SHP77 treated with DMSO at 0.1 percent for 48 hours (cell line): ENCODE data around the gene ESPNL.

Source experiments
- DNase-seq: peaks from one replicate; lab custom pipeline; 2025; lab: John Stamatoyannopoulos, UW

Gene ESPNL

DNA sequence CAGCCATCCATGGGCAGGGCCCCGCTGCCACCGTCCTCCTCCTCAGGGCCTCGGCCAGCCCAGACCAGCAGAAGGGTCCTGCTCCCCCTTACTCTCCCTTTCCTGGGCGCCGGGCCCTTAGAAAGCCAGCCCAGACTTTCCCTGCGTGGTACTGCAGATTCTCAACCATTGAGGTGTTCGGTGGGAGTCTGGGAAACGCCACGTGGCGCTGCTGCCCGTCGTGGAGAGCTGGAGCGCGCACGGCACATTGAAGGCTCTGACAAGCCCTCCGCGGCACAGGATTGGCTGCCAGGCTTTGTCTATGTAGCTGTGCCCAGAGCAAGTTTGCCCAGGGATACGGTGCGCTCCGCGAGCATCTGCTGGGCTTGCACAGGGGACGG is 27.9 kb downstream of the ESPNL start:
- no peak for DNase-seq

DNA sequence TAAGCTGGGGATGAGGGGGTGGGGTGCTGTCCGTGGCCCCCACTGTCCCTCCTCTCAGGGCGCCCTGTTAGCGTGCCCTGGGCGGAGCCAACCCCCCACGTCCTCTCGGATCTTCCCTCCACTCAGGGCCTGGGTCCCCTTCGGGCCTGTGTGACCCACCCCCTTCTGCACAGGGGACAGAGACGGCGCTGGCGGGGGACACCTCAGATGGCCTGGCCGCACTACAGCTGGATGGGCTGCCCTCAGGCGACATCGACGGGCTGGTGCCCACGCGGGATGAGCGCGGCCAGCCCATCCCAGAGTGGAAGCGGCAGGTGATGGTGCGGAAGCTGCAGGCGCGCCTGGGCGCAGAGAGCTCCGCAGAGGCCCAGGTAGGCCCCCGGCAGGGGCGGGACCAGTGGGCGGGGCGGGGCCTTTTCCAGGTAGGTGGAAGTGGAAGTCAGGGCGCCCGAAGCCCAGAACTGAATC is 28.4 kb downstream of the ESPNL start:
- no peak for DNase-seq

DNA sequence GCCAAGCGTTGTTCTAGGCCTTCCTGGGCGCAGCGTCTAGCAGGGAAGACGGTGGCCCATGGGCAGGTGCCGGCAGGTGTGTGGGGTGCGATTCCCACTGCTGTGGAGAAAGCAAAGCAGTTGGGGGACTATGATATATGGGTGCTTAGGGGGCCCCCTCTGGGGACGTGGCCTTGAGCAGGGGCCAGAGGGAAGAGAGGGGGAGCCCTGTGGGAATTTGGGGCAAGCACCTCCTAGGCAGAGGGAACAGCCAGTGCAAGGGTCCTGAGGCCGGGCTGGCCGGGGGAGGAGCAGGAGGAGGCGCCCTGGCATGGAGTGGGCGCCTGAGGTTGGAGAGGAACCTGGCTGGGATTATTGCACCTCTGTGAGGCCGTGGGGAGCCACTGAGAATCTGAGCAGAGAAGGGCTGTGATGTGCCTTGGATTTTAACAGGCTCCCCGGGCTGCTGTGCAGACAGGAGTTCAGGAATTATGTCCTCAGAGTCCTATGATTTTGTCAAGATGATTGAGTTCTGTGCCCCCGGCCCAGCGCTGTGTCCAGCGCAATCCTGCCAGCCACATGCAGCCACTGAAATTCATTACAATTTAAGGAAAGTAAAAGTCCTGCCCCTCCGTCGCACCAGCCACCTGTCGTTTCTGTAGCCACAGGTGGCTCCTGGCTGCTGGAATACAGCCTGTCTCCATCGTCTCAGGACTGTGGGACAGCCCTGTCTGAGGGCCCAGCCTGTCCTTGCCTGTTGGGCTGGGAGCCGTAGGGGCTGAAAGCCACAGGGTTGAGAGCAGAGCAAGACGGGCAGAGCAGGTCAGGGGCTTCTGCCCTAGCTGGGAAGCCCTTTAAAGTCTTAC is 29.2 kb downstream of the ESPNL start:
- DNase-seq: no peak

DNA sequence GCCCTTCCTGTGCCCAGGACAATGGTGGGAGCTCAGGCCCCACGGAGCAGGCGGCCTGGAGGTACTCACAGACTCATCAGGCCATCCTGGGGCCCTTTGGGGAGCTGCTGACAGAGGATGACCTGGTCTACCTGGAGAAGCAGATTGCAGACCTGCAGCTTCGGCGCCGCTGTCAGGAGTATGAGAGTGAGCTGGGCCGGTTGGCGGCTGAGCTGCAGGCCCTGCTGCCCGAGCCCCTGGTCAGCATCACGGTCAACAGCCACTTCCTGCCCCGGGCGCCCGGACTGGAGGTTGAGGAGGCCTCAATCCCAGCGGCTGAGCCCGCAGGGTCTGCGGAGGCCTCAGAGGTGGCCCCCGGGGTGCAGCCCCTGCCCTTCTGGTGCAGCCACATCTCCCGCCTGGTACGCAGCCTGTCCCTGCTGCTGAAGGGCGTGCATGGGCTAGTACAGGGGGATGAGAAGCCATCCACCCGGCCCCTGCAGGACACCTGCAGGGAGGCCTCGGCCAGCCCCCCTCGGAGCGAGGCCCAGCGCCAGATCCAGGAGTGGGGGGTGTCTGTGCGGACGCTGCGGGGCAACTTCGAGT is 30.1 kb downstream of the ESPNL start:
- DNase-seq: no peak

DNA sequence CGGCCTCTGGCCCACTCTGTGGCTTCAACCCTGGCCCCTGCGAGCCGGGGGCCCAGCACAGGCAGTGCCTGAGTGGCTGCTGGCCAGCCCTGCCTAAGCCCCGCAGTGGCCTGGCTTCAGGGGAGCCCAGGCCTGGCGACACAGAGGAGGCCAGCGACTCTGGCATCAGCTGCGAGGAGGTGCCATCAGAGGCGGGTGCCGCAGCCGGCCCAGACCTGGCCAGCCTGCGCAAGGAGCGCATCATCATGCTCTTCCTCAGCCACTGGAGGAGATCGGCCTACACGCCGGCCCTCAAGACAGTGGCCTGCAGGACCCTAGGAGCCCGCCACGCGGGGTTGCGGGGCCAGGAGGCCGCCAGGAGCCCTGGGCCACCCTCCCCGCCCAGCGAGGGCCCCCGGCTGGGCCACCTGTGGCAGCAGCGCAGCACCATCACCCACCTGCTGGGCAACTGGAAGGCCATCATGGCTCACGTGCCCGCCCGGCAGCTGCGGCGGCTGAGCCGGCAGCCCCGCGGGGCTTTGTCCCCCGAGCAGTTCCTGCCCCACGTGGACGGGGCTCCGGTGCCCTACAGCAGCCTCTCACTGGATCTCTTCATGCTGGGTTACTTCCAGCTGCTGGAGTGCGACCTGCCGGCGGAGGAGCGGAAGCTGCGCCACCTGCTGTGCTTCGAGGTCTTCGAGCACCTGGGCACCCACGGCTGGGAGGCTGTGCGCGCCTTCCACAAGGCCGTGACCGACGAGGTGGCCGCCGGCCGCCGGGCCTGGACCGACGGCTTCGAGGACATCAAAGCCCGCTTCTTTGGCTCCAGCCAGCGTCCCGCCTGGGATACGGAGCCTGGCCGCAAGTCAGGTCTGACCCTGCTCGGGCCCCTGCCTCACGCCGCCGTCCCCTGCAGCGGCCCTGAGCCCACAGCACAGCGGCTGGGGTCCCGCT is 30.8 kb downstream of the ESPNL start:
- DNase-seq: no peak

DNA sequence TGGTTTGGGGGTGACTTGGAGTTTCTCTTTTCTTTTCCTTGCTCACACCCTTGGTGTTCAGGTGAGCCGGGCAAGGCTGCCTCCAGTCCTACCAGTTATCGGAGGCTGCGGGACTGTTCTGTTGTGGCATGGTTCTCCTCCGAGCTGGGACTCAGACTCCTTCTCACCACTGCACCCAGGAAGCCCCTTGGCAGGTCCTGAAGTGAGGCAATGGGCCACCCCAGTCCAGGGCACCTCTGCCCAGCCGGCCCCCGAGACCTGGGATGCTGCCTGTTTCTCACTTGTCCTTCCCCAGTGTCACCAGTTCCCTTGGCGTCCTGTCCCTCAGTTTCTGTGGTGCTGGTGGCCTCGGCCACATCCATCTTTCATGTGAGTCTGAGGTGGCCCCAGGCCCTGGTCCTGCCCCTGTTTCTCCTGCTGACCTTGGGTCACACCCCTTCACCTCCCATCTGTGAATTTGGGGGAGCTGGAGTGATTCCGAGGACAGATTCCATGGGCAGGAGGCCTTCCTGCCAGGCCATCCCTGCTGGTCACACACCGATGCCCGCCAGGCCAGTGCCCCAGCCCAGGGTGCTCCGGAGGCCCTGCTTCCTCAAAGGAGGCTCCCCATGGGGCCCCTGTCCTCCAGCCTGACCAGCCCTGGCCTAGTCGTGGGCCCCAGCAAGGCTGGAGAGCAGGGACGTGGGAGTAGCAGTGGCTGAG is 31.8 kb downstream of the ESPNL start:
- no peak for DNase-seq

DNA sequence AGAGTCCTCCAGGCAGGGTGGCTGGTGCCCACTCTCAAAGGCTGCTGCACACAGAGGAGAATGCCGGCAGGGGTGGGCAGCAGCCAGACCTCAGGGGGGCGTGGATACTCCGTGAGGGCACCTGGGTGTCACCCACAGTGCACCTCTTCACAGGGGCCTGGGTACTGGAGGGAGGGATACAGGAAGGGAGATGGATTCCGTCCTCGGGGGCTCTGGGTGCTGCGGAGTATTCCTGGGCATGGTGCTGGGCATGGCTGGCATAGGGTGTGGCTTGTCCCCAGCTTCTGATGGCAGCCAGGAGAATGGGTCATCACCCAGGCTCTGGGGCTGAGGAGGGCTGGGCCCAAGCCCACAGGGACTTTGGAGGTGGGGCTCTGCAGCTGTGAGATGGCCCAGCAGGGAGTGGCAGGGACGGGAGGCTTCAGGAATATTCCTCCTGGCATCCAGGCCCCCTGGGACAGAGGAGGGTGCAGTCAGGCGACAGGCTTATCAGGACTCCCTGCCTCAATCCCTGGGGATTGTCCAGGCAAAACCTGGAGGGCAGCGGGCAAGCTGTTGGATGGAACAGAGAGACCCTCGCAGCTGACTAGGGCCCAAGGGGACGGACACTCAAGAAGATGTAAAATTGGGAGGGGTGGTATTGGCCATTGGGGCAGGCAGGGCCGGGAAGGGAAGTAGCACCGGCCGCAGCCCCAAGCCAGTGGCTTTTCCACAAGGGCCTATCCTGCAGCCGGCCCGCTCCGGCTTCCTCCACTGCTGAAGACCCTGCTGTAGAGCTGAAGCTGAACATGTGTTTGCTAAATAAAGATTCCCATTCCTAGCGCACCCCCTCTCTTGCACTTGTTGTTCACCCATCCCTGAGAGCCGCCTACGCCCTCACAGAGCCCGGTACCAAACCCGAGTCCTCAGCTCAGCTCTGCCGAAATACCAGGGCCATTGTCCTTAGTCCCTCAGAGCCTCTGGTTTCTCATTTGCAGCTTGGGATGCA is 32.6 kb downstream of the ESPNL start:
- no peak for DNase-seq

DNA sequence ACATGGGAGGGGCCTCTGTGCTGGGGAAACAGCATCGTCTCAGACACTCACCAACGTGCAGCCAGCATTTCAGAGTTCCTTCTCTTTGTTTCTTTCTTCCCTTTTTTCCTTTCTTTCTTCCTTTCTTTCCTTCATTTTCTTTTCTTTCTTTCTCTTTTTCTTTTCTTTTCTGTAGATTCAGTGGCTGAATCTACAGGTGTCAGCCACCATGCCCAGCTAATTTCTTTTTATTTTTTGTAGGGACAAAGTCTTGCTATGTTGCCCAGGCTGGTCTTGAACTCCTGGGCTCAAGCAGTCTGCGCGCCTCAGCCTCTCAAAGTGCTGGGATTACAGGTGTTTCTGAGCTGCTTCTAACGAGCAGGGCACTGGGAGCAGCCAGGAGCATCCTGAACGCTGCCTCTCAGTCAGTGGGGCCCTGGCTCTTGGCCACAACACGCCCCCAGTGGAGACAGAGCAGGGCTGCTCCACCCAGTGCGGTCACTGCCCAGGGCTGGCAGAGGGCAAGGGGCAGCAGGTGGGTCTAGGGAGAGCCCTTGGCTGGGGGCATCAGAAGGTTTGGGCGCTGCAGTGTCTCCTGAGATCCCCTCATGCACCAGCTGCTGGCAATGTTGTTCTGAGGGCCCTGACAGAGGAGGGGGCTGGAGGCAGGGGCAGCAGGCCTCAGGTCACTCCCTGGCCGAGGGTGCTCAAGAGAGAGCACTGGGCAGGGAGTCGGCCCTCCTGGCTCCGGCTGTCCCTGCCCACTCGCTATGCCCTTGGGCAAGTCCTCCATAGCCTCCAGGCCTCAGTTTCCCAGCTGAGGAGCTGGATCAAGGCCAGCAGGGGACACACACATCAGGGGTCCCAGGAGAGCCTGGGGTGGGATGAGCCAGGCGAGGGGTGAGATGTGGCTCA is 33.6 kb downstream of the ESPNL start:
- no peak for DNase-seq

DNA sequence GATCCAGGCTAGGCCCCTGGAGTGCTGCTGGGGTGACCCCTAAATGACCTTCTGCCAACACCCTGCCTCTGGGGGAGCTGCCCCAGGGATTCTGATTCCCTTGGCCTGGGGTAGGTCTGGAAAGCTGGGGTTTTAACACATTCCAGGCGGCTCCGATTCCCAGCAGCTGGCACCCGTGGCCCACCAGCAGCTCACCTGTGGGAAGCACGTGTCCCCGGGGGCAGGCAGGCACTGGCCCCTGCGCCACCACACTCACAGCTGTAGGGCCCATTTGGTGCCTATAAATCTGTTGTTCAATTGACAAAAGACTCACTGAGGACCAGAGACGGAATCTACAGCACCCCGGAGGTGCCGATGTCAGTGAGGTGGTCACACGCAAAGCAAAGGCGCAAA is 34.2 kb downstream of the ESPNL start:
- no peak for DNase-seq

DNA sequence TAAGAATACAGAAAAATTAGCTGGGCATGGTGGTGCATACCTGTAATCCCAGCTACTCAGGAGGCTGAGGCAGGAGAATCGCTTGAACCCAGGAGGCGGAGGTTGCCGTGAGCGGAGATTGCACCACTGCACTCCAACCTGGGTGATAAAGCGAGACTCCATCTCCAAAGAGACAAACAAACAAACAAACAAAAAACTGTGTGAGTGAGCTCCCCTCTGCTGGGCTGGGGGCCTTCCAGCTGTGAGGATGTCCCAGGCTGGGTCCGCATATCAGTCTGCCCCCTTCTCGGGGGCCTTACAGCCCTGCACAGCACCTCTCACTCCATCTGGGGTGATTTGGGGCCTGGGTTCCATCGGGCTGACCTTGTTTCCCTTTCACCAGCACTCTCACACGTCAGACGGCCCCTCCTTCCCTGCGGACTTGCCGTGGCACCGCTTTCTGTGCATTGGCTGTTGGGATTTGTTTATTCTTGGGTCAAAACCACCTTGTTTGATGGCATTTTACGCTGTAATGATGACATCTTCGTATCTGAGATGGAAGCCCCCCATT is 35.5 kb downstream of the ESPNL start:
- no peak for DNase-seq

DNA sequence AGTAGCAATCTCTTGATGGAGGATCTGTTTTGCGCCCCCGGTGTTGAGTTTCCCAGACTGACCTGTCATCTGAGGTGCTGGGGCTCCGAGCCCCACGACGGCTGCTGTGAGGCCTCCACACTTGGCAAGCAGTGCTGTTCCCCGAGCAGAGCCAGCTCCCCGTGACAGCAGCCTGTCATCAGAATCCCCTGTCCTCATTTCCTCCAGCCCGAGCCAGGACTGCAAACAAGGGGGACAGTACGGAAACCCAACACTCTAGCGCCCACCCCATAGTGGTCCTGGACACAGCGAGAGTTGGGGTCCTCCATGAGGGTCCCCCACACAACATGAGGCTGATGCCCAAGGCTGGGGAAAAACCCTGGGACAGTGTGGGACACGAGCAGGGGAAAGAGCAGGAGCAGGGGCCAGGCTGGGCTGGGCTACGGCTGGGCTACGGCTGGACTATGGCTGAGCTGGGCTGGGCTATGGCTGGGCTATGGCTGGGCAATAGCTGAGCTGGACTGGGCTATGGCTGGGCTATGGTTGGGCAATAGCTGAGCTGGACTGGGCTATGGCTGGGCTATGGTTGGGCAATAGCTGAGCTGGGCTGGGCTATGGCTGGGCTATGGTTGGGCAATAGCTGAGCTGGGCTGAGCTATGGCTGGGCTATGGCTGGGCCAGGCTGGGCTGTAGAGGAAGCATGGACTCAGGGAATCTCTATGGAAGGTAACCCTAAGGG is 36.8 kb downstream of the ESPNL start:
- no peak for DNase-seq

DNA sequence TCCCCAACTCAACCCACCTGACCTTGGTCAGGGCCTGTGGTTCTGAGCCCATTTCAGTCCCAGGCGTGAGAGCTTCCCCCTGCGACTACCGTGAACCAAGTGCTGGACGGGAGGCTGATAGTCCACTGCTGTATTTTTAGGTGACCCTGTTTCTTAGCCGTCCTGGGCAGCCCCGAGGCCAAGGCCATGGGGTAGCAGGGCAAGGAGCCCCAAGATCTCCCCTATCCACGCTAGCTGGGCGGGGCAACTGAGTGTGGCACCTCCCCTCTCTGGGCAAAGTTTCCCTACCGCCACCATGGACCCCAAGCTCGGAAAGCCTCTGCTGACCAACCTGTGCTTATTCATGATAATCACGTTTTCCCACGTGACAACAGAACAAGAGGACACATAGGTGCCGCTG is 37.7 kb downstream of the ESPNL start:
- DNase-seq: no peak

DNA sequence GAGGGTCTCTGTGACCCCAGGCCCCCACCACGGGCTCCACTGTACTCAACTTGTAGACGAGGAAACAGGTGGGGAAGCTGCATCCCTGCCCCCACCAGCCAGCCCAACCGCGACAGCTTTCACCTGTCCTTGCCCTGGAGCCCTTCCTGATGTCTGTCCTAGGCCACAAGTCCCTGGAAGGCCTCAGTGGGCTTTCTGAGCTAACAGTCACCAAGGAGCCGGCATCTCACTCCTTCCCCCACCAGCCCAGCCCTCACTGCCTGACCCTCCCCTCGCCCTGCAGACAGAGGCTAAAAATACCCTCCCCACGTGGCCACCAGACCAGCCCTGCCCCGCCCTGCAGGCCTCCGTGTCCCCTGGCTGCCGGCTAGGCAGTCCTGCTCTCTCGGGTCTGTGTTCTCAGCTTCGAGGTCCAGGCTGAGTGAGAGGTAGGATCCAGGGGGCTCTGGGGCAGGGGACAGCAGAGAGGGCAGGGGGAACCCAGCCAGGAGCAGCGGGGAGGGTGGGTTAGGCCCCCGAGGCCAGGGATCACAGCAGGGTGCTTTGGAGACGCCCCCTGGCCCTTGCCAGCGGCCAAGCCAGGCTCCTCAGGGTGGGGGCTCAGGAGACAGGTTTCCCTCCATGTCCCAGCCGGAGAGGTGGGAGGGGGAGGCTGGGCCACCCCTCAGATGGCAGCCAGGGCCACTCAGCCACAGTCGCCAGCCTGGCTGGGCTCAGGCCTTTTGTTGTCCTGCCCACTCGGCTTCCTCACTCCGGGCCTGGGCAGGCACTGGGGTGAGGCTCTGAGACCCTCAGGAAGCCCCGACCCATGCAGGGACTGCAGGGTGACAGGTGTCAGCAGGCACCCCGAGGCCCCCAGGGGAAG is 38.4 kb downstream of the ESPNL start, which contains the start of gene KLHL30:
Gene KLHL30 (plus strand): TSS at position 338 of the 865 bp plus-strand sequence. CDS start 2,087 bp downstream, outside the sequence.
- no peak for DNase-seq

DNA sequence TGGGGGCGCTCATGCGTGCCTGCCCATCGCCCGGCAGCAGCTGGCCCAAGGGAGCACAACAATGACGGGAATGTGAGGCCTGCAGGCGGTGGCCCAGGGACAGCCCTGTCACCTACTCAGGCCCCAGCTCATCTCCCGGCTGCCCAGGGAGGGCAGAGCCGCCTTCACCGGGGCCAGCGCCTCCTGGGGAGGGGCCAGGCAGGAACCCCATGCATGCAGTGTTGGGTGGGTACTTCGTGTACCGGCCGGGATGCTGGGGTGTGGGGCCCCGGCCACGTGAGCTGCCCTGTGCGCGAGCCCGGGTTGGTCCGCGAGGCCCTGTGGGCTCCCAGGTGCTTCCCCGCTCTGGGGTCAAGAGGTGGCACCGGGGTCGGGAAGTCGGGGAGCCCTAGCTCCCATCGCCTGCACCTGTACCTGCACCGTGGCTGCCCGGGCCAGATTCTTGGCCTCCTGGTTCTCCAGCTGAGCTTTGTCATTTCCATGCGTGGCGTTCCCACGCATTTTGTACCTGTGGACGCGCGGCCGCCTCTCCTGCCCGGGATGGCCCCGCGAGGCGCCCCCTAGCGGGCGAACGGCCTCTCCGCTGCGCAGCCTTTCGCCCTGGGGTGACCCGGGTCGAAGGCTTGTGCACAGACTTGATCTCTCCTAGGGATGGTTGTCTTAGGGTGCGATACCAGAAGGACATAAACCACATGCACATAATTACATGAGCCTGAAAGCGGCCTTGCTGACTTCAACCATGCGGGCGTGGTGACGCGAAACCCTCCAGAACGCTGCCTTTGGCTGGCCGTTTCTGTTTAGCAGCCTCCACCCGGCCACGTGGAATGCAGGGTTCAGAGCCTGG is 39.3 kb downstream of the ESPNL start:
- no peak for DNase-seq

DNA sequence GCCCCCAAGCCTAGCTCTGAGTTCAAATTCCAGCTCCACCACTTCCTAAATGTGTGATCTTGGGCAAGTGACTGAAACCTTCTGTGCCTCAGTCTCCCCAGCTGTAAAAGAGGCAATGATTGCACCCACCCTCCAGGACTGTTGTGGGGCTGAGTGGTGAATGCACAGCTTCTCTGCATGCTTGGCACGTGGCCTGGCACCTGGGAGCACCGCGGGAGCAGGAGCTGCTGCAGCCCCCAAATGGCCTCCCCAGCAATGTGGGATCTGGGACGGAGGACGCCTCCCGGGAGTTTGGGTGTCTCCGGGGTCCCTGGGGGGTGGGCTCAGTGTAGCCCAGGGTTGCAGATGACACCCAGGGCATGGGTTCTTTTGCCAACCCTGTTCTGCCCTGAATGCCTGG is 39.9 kb downstream of the ESPNL start:
- no peak for DNase-seq

DNA sequence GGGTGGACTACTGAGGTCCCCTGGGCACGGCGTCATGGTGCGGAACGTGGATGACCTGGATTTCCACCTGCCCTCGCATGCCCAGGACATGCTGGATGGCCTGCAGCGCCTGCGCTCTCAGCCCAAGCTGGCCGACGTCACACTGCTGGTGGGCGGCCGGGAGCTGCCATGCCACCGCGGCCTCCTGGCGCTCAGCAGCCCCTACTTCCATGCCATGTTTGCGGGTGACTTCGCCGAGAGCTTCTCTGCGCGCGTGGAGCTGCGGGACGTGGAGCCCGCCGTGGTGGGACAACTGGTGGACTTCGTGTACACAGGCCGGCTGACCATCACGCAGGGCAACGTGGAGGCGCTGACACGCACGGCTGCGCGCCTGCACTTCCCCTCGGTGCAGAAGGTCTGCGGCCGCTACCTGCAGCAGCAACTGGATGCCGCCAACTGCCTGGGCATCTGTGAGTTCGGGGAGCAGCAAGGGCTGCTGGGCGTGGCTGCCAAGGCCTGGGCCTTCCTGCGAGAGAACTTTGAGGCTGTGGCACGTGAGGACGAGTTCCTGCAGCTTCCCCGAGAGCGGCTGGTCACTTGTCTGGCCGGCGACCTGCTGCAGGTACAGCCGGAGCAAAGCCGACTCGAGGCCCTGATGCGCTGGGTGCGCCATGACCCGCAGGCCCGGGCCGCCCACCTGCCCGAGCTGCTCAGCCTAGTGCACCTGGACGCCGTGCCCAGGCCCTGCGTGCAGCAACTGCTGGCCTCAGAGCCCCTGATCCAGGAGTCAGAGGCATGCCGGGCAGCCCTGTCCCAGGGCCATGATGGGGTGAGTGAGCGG is 40.8 kb downstream of the ESPNL start:
- DNase-seq: no peak
